Neural cell (in vitro differentiated cells): Measurements from ENCODE around the gene KIAA1549. TPM values are rescaled to one million over a fixed set of nuclear protein-coding genes. Genes with fewer than 3 reads are reported as not detected.

Source experiments
- H2AFZ ChIP-seq: fragments of 200-600, 300-800 bp; sonication (generic), shearing (Covaris generic); 2 replicates; pipeline ENCODE4 v1.6.0; 2014; ENCODE audit warnings: low read depth, mild to moderate bottlenecking, antibody characterized with exemption, low read length, moderate library complexity
- H3F3A ChIP-seq: fragments of 200-600 bp; shearing (Covaris generic); 2 replicates; pipeline ENCODE4 v1.6.1; 2016; ENCODE audit warnings: mild to moderate bottlenecking, moderate library complexity, mixed read lengths, antibody characterized with exemption, low read length; ENCODE audit not compliant: insufficient read depth, poor library complexity, severe bottlenecking
- H3K27ac ChIP-seq: fragments of 200-600, 300-800 bp; sonication (generic), shearing (Covaris generic); 2 replicates; pipeline ENCODE4 v1.5.1; 2014; ENCODE audit warnings: mild to moderate bottlenecking, low read length, moderate library complexity
- H3K27me3 ChIP-seq: fragments of 300-800, 200-600 bp; sonication (generic), shearing (Covaris generic); 2 replicates; pipeline ENCODE4 v1.6.0; 2014; ENCODE audit warnings: mild to moderate bottlenecking, low read depth, low read length, moderate library complexity; ENCODE audit not compliant: insufficient read depth
- H3K36me3 ChIP-seq: fragments of 300-800, 200-600 bp; sonication (generic), shearing (Covaris generic); 2 replicates; pipeline ENCODE4 v1.5.1; 2014; ENCODE audit warnings: mild to moderate bottlenecking, antibody characterized with exemption, low read length, moderate library complexity; ENCODE audit not compliant: insufficient read depth
- H3K4me2 ChIP-seq: fragments of 300-800, 200-600 bp; sonication (generic), shearing (Covaris generic); 2 replicates; pipeline ENCODE4 v1.6.0; 2014; ENCODE audit warnings: mild to moderate bottlenecking, low read length
- H3K4me3 ChIP-seq: fragments of 300-800, 200-600 bp; sonication (generic), shearing (Covaris generic); 2 replicates; pipeline ENCODE4 v1.5.1; 2014; ENCODE audit warnings: mild to moderate bottlenecking, low read length, moderate library complexity
- H3K79me2 ChIP-seq: fragments of 200-600 bp; shearing (Covaris generic); replicated peaks from 2 replicates; pipeline ENCODE4 v1.6.0; 2014; ENCODE audit warnings: mild to moderate bottlenecking, low read length, moderate library complexity; ENCODE audit not compliant: insufficient read depth
- H3K9ac ChIP-seq: fragments of 300-800, 200-600 bp; sonication (generic), shearing (Covaris generic); 2 replicates; pipeline ENCODE4 v1.6.1; 2016; ENCODE audit warnings: mild to moderate bottlenecking, low read length, mixed read lengths
- H3K9me2 ChIP-seq: fragments of 200-600 bp; shearing (Covaris generic); 2 replicates; pipeline ENCODE4 v1.6.1; 2016; ENCODE audit warnings: mild to moderate bottlenecking, low read length, mixed read lengths; ENCODE audit not compliant: insufficient read depth
- H3K9me3 ChIP-seq: fragments of 200-600, 300-800 bp; sonication (generic), shearing (Covaris generic); 2 replicates; pipeline ENCODE4 v1.6.1; 2016; ENCODE audit warnings: mild to moderate bottlenecking, mixed run types, low read length, moderate library complexity, mixed read lengths
- H4K20me1 ChIP-seq: fragments of 200-600 bp; shearing (Covaris generic); 2 replicates; pipeline ENCODE4 v1.6.1; 2016; ENCODE audit warnings: mild to moderate bottlenecking, mixed run types; ENCODE audit not compliant: insufficient read depth
- CTCF ChIP-seq: fragments of 450-650 bp; IDR thresholded peaks from 2 replicates; pipeline ENCODE4 v1.5.1; 2014; ENCODE audit warnings: antibody characterized with exemption, mild to moderate bottlenecking, moderate library complexity; ENCODE audit not compliant: poor library complexity, severe bottlenecking
- EP300 ChIP-seq: fragments of 450-650 bp; conservative IDR thresholded peaks from 2 replicates; pipeline ENCODE4 v1.6.1; 2014; ENCODE audit warnings: antibody characterized with exemption, mild to moderate bottlenecking, moderate library complexity; ENCODE audit not compliant: poor library complexity, severe bottlenecking
- EZH2 ChIP-seq: fragments of 200-600, 300-800 bp; shearing (Covaris generic), sonication (generic); IDR thresholded peaks from 2 replicates; pipeline ENCODE4 v1.6.1; 2014; ENCODE audit warnings: antibody characterized with exemption, low read length, borderline replicate concordance, mild to moderate bottlenecking; ENCODE audit not compliant: insufficient read depth, poor library complexity, severe bottlenecking
- MXI1 ChIP-seq: fragments of 450-650 bp; conservative IDR thresholded peaks from 2 replicates; pipeline ENCODE4 v1.6.1; 2014; ENCODE audit warnings: antibody characterized with exemption, mild to moderate bottlenecking; ENCODE audit not compliant: poor library complexity, severe bottlenecking
- POLR2AphosphoS5 ChIP-seq: IDR thresholded peaks from 2 replicates; pipeline ENCODE4 v1.6.1; 2012
- RAD21 ChIP-seq: fragments of 450-650 bp; conservative IDR thresholded peaks from 2 replicates; pipeline ENCODE4 v1.6.1; 2014; ENCODE audit warnings: antibody characterized with exemption, mild to moderate bottlenecking, moderate library complexity
- REST ChIP-seq: IDR thresholded peaks from 2 replicates; pipeline ENCODE4 v1.6.1; 2012; ENCODE audit warnings: borderline replicate concordance
- SMC3 ChIP-seq: fragments of 450-650 bp; conservative IDR thresholded peaks from 2 replicates; pipeline ENCODE4 v1.6.1; 2014; ENCODE audit warnings: antibody characterized with exemption, mild to moderate bottlenecking, moderate library complexity; ENCODE audit not compliant: poor library complexity
- TAF1 ChIP-seq: IDR thresholded peaks from 2 replicates; pipeline ENCODE4 v1.6.1; 2012; ENCODE audit warnings: low read depth
- polyA plus RNA-seq: library from polyadenylated mRNA; depleted of rRNA; stranded (reverse); fragments of >200 nt; gene quantifications from 2 replicates; pipeline ENCODE4 v1.2.3, GENCODE V29; 2014

Gene KIAA1549
- polyA plus RNA-seq, 1 donor from 2014 or later, result 14.1 TPM

- Histone ChIP-seq H3K9me2 (no peaks in the 10 kb centered on the region), H3K27me3 (no peaks in the 10 kb centered on the region), H3K4me2 (no peak overlapping the region), H2AFZ (no peak overlapping the region), H3K9ac (no peak overlapping the region), H3F3A (no peaks in the 10 kb centered on the region), H3K9me3 (peaks cover 5% of the 10 kb centered on the region), H4K20me1 (no peaks in the 10 kb centered on the region), H3K27ac (no peak overlapping the region), H3K36me3 (no peaks in the 10 kb centered on the region), H3K79me2 (no peaks in the 10 kb centered on the region), H3K4me3 (no peak overlapping the region)
- no peak for TF ChIP-seq EZH2
These were observed 159.3 kb downstream of the KIAA1549 start for GRCh38 chr7:138821912-138822311.

GRCh38 chr7:138819625-138820024 lies 161.6 kb downstream of the KIAA1549 start:
- no peak for TF ChIP-seq POLR2AphosphoS5
- TF ChIP-seq REST, result no peak
- TF ChIP-seq EZH2, result no peak
- TF ChIP-seq TAF1, result no peak
- TF ChIP-seq EP300, result no peak
- no peak for TF ChIP-seq RAD21
- no peak for TF ChIP-seq CTCF
- no peak for TF ChIP-seq SMC3
- no peak for TF ChIP-seq MXI1
- H4K20me1 ChIP-seq, result no peaks in the 10 kb centered on the region
- no peak overlapping the region for H3K27ac ChIP-seq
- H3F3A ChIP-seq, result no peaks in the 10 kb centered on the region
- H3K4me3 ChIP-seq, result no peak overlapping the region
- no peak overlapping the region for H2AFZ ChIP-seq
- no peaks in the 10 kb centered on the region for H3K9me2 ChIP-seq
- no peaks in the 10 kb centered on the region for H3K27me3 ChIP-seq
- no peaks in the 10 kb centered on the region for H3K9me3 ChIP-seq
- no peak overlapping the region for H3K4me2 ChIP-seq
- H3K36me3 ChIP-seq, result no peaks in the 10 kb centered on the region
- no peak overlapping the region for H3K9ac ChIP-seq
- H3K79me2 ChIP-seq, result no peaks in the 10 kb centered on the region

- TF ChIP-seq REST, result no peak
- TF ChIP-seq CTCF, result no peak
- TF ChIP-seq TAF1, result no peak
- no peak for TF ChIP-seq POLR2AphosphoS5
- no peak for TF ChIP-seq RAD21
- TF ChIP-seq MXI1, result no peak
- no peak for TF ChIP-seq SMC3
- no peak for TF ChIP-seq EP300
- no peak for TF ChIP-seq EZH2
These were observed 164.5 kb downstream of the KIAA1549 start for GRCh38 chr7:138816650-138817049.

More at GRCh38 chr7:138816650-138817049, 164.5 kb downstream of the KIAA1549 start:
- H3K9me3 ChIP-seq, result no peaks in the 10 kb centered on the region
- no peak overlapping the region for H3K9ac ChIP-seq
- no peak overlapping the region for H2AFZ ChIP-seq
- no peaks in the 10 kb centered on the region for H3K79me2 ChIP-seq
- no peaks in the 10 kb centered on the region for H3F3A ChIP-seq
- H3K36me3 ChIP-seq, result no peaks in the 10 kb centered on the region
- H4K20me1 ChIP-seq, result no peaks in the 10 kb centered on the region
- H3K4me3 ChIP-seq, result no peak overlapping the region
- no peak overlapping the region for H3K4me2 ChIP-seq
- H3K27me3 ChIP-seq, result no peaks in the 10 kb centered on the region
- H3K27ac ChIP-seq, result no peak overlapping the region
- no peaks in the 10 kb centered on the region for H3K9me2 ChIP-seq
